ENCODE data around the gene BTG2. TPM values are rescaled to one million over a fixed set of nuclear protein-coding genes. Genes with fewer than 3 reads are reported as not detected.

Gene BTG2
- total RNA-seq, 2 donors from 2014 or later, result 119 to 164 TPM

GRCh38 chr1:203281851-203282661 is 23.3 kb upstream of the BTG2 start:
- no peak overlapping the region for H3K27ac ChIP-seq
- no peaks in the 10 kb centered on the region for H3K36me3 ChIP-seq
- peaks cover 28 to 39% of the 10 kb centered on the region in 2 donors for H3K4me1 ChIP-seq (ENCODE audit: control insufficient read depth in 1 of 2, low read depth in 2 of 2)
- ATAC-seq (ENCODE audit: insufficient number of reproducible peaks, low FRiP score, low read depth), result no peak
- no peak overlapping the region for H3K4me3 ChIP-seq
- H3K9me3 ChIP-seq, result no peaks in the 10 kb centered on the region
- no peaks in the 10 kb centered on the region for H3K27me3 ChIP-seq (replicated peaks; ENCODE audit: insufficient read depth)
- DNase-seq (ENCODE audit: low spot score), result no peak
- TF ChIP-seq CTCF (IDR thresholded peaks at IDR 0.05), result no peak

- no peak for ATAC-seq (ENCODE audit: insufficient number of reproducible peaks, low FRiP score, low read depth)
- Histone ChIP-seq H3K9me3 (no peaks in the 10 kb centered on the region), H3K4me1 (ENCODE audit: control insufficient read depth in 1 of 2, low read depth in 2 of 2) (peaks cover 27 to 39% of the 10 kb centered on the region in 2 donors), H3K27me3 (replicated peaks; ENCODE audit: insufficient read depth) (no peaks in the 10 kb centered on the region), H3K4me3 (no peak overlapping the region), H3K27ac (no peak overlapping the region), H3K36me3 (no peaks in the 10 kb centered on the region)
- DNase-seq (ENCODE audit: low spot score), result no peak
- no peak for TF ChIP-seq CTCF (IDR thresholded peaks at IDR 0.05)
Measured at GRCh38 chr1:203282720-203283542, 22.4 kb upstream of the BTG2 start.

GRCh38 chr1:203283597-203283996 is 21.7 kb upstream of the BTG2 start:
- no peak for TF ChIP-seq CTCF (IDR thresholded peaks at IDR 0.05)
- Histone ChIP-seq H3K9me3 (no peaks in the 10 kb centered on the region), H3K27me3 (replicated peaks; ENCODE audit: insufficient read depth) (no peaks in the 10 kb centered on the region), H3K36me3 (no peaks in the 10 kb centered on the region), H3K27ac (no peak overlapping the region), H3K4me3 (no peak overlapping the region), H3K4me1 (ENCODE audit: control insufficient read depth in 1 of 2, low read depth in 2 of 2) (peaks cover 24 to 36% of the 10 kb centered on the region in 2 donors)
- DNase-seq (ENCODE audit: low spot score) (no peak), ATAC-seq (ENCODE audit: insufficient number of reproducible peaks, low FRiP score, low read depth) (no peak)

- H3K9me3 ChIP-seq, result no peaks in the 10 kb centered on the region
- DNase-seq (ENCODE audit: low spot score) (no peak), ATAC-seq (ENCODE audit: insufficient number of reproducible peaks, low FRiP score, low read depth) (no peak)
- H3K4me3 ChIP-seq, result no peak overlapping the region
- no peaks in the 10 kb centered on the region for H3K27me3 ChIP-seq (replicated peaks; ENCODE audit: insufficient read depth)
- H3K4me1 ChIP-seq (ENCODE audit: control insufficient read depth in 1 of 2, low read depth in 2 of 2), result peaks cover 19 to 36% of the 10 kb centered on the region in 2 donors
- no peak for TF ChIP-seq CTCF (IDR thresholded peaks at IDR 0.05)
- no peak overlapping the region for H3K27ac ChIP-seq
- no peaks in the 10 kb centered on the region for H3K36me3 ChIP-seq
Measured at GRCh38 chr1:203284411-203285123, 20.8 kb upstream of the BTG2 start.
